ENCODE results near the gene TSPAN14.

- TF ChIP-seq CTCF (IDR thresholded peaks at IDR 0.05), result no peak
- no peak for TF ChIP-seq POLR2A (IDR thresholded peaks at IDR 0.05)
These were observed 12.3 kb upstream of the TSPAN14 start for GRCh38 chr10:80441831-80442230.

Data from lower leg skin (tissue), 3 donors.